Activated T-cell treated with anti-CD3 and anti-CD28 coated beads for 24 hours (primary cell): Measurements from ENCODE around the gene B3GLCT.

ENCODE experiments used
- DNase-seq: peaks from one replicate; pipeline ENCODE4 v3.0.0-alpha.2; 2020; ENCODE audit warnings: low read depth

Gene B3GLCT

DNA sequence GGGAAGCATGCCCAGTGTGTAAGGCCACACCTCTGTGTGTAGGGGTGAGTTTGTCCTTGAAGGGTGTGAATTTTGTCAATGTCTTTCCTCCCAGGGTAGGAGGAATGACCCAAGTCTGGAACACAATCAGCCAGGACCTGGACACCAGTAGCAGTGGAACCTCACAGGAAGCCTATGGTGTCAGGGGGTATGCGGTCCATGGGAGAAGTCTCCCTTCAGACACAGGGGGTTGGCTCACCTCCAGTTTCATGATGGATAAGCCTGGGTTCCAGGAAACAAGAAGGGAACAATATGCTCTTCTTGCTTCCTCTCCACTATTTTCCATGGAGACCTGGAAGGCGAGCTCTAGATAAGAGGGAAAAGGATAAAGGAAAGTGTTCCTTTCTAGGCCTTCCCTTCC lies 23.9 kb downstream of the B3GLCT start:
- DNase-seq, result no peak

- DNase-seq, result no peak
These were observed 24.4 kb downstream of the B3GLCT start for GRCh38 chr13:31224174-31224669.

DNA sequence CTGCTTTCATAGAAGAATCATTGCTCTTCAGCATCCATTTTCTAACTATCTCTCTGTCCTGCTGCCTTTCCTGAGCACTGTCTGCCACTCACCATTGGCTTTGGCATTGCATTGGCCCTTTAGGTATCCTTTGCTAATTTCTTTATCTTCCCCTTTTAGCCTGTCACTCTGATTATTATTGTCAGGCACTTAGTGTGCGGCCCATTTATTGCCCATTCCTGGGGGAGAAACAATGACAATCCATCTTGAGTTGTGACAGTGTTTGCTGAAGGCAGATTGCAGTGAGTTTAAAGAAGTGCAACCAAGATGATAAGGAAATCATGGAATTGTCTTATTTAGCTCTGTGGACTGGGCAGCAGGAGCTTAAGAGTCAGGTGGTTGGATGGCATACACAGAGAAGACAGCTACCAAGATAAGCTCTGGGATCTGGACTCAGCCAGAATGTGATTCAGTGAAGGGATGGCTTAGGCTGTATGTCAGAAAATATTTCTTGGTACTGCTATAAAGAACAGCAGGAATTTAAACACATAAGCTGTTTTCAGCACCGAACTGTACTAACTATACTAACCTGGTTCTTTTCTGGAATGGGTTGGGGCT lies 25.3 kb downstream of the B3GLCT start:
- DNase-seq, result no peak

- no peak for DNase-seq
These were observed 26.4 kb downstream of the B3GLCT start for GRCh38 chr13:31225998-31226675.

DNA sequence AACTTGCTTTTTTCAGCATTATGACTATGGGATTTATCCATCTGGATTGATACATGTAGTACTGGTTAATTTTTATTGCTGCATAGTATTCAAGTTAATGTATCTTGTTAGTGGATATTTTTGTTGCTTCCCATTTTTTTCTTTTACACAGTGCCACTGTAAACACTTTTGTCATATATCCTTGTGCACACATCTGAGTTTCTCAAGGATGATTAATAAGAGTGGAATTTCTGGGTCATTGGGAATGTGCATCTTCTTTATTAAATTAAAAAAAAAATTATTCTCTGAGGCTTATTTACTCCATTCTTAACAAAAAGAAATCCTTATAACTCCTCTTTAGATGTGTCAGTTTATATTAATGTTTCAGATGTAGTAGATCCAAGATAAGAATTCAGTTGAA lies 27.3 kb downstream of the B3GLCT start:
- no peak for DNase-seq

DNA sequence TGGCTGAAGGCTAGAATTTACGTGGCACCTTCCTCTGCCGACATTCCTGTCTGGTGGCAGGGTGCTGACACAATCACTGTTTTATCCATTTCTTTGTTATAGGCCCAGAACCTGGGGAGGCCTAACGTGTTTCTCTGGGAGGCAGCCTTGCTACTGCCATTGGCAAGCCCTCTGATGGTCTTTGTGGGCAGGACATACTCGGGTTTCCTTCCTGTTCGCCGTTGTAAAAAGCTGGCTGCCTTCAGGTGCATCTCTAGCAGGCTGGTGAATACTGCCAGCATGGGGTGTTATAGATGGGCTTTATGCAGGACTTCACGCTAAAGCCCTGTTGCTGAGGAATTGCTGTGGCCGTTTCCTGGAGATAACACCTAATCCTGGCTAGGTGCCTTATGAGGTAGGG lies 28.1 kb downstream of the B3GLCT start:
- no peak for DNase-seq

GRCh38 chr13:31234729-31235128 lies 35.0 kb downstream of the B3GLCT start:
- DNase-seq, result no peak

- DNase-seq, result no peak
These were observed 36.5 kb downstream of the B3GLCT start for GRCh38 chr13:31236211-31236786.

DNA sequence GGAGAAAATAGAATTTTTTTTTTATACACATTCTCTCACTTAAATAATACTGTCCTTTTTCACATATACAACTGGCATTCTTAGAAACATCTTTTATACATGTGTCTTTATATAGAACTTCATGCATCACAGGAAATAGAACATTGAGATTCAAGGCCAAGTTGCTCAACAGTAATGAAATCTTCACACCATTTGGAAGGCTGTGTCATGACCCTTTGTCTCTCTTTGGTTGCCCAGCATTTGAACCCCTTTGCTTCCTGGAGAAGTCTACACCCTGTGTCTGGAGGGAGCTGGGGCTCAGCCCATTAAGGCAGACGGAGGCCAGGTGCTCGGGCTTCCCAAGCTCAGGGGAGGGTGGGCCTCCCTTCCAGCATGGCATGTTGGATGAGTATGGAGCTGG lies 41.1 kb downstream of the B3GLCT start:
- no peak for DNase-seq

DNA sequence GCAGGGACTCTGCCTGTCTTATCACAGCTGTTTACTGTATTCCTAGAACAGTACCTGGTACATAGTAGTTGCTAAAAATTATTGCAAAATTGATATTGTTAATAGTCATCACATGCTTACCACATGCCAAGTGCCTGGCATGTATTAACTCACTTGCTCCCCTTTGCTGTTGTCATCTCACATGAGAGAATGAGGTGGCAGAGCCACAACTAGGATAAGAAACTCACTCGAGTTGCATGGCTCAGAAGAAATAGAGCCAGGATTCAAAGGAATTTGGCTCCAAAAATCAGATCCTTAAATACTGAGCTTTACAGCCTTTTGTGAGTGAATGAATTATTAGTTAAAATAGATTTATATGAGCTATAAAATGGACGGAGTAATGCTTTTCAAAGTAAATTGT lies 42.6 kb downstream of the B3GLCT start:
- DNase-seq, result no peak

- DNase-seq, result no peak
These were observed 43.1 kb downstream of the B3GLCT start for GRCh38 chr13:31242916-31243315.

- DNase-seq, result no peak
These were observed 46.0 kb downstream of the B3GLCT start for GRCh38 chr13:31245598-31246373.

GRCh38 chr13:31246918-31247317 lies 47.1 kb downstream of the B3GLCT start:
- no peak for DNase-seq

GRCh38 chr13:31248361-31248760 lies 48.6 kb downstream of the B3GLCT start:
- no peak for DNase-seq

DNA sequence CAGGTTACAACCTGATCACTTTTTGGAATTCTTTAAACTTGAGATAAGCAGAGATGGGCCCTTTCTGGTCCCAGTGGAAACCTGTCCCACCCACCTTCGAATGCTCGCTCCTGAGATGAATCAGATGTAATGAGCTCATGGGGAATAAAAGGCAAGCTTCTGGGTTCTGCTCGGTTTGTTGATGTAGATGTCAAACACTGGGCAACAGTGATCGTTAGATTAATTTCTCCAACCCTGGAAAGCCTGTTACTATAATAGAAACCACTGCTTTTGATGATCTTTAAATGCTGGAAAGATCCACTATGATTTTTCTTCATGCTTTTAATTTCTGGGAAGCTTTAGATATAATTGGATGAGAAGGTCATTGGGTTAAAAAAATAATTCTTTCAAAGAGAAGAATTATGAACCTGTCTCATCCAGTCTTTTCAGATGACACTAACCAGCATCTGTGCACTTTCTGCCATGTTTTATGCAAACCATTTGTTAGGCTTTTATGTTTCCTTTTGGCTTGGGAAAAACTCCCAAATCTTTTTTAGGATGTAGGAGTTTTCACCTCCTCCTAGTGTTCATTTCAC lies 49.3 kb downstream of the B3GLCT start:
- no peak for DNase-seq

DNA sequence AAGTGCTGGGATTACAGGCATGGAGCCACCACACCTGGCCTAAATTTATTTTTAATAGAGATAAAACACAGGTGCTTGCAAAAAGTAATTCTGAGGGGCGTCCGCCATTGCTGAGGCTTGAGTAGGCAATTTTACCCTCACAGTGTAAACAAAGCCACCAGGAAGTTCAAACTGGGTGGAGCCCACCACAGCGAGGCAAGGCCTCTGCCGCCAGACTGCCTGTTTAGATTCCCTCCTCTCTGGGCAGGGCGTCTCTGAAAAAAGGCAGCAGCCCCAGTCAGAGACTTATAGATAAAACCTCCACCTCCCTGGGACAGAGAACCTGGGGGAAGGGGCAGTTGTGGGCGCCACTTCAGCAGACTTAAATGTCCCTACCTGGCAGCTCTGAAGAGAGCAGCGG lies 50.7 kb downstream of the B3GLCT start:
- DNase-seq, result no peak

DNA sequence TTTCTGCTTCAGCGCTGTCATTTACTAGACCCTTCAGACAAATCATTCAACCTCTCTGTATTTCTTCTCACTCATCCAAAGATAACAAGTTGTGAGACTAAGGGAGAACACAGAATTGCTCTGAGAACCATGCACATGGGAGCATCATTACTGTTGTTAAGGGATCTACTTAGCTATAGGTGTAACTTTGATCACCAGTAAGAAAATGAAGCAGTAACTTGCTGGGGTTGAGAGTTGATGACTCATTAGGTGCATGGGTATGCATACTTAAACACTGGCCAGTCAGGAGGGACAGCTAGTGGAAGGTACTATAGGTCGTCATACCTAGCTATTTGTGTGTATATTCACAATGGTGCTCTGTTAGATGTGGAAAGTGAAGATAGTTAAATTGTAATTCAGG lies 61.5 kb downstream of the B3GLCT start:
- no peak for DNase-seq

DNA sequence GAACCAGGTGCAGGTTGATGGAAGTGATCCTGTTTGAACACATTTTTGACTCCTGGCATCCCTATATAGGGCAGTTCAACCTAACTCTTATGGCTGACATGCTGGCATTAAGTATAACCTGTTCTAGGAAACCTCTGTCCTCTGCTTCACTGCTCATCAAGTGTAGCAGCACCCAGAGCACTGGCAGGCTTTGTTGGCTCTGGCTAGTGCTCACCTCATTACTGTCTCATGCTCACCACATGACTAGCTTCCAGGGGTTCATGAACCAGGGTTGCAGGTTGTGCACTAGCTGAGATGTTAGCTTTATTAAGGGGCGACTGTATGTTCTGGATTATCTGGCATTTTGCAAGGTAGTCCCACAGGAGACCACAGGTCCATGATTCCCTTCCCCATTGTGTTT lies 63.6 kb downstream of the B3GLCT start:
- no peak for DNase-seq

DNA sequence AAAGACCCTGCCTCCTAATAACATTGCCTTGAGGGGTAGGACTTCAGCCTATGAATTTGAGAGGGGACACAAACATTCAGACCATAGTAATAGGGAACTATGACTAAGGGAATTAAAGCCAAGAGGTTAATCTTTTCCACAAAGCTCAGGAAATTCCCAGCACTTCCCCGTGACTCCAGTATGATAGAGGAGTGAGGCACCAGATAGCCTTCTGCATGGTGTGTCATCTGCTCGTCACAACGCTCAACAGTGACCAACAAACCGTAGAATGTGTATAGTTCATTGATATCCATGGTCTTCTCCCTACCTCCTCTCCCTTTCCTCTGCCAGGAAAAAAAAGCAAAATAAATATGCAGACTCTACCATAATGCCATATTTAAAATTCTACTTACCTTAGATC lies 64.4 kb downstream of the B3GLCT start:
- no peak for DNase-seq

DNA sequence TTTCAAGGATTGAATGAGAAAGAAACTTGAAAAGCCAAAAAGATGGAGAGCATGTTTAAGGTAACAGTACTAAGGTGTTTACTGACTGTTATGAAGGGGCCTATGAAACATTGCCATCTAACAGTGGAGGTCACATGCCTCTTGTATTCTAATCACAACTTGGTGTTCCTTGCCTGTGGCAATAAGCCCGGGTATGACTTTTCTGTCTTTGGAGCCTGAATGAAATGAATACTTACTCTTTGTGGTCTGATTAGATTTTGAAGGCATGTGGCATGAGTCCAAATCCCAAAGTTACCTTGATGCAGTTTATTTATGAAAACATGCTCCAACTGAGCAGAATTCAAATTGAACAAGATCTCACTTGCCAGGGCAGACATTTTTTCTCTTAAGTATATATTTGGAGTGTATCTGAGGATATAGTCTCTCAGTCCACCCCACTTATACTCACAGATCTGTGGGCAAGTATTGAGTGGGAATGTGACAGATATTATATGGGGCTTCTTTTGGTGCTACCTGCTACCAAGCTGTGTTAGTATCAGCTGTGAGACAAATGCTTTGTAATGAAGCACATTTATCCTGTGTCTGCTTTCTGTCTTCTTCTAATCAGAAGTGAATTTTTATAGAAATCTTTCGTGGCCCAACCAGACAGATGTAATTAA lies 67.5 kb downstream of the B3GLCT start:
- no peak for DNase-seq

GRCh38 chr13:31274390-31274789 lies 74.6 kb downstream of the B3GLCT start:
- no peak for DNase-seq

DNA sequence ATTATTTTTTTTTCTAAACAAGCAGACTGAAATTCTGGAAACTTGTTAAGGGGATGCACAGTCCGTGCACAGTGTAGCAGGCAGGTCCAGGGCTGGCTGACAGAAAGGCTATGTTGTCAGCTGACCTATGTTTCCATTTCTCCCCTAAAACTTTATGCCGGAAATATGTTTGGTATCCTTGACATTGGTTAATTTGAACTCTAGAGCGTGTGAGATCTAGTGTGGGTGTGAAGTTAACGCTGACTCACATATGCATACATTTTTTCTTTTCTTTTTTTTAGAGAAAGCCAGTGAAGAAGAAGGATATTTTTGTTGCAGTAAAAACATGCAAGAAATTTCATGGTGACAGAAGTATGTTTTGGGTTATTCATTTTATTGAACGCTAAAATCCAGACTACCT lies 76.6 kb downstream of the B3GLCT start:
- DNase-seq, result no peak
